ENCODE measurements around the gene NCKAP1. TPM values are rescaled to one million over a fixed set of nuclear protein-coding genes. Genes with fewer than 3 reads are reported as not detected.
"Not testable (repeated sequence)": the region's sequence is repeated elsewhere in the genome, so short reads cannot be mapped to it uniquely, and the experiment has no call there.

Gene NCKAP1
- polyA plus RNA-seq, 1 of the 3 experiments (the other 2 are of a cell fraction), result 64.0 TPM

- TF ChIP-seq EZH2phosphoT487 (IDR thresholded peaks at IDR 0.05; ENCODE audit: borderline replicate concordance, low read depth), result no peak
- TF ChIP-seq CTCF (IDR thresholded peaks at IDR 0.05), result no peak
- TF ChIP-seq MXI1 (IDR thresholded peaks at IDR 0.05; ENCODE audit: low read depth, low read length), result no peak
- no peak for TF ChIP-seq GABPA (IDR thresholded peaks at IDR 0.05; ENCODE audit: low read depth)
- no peak for TF ChIP-seq PBX3 (IDR thresholded peaks at IDR 0.05)
- TF ChIP-seq FOSL2 (IDR thresholded peaks at IDR 0.05; ENCODE audit: borderline replicate concordance, low read depth), result no peak
Observed at GRCh38 chr2:182893666-182894065, 144.6 kb downstream of the NCKAP1 start (continued).

GRCh38 chr2:182893035-182893434 is 145.2 kb downstream of the NCKAP1 start:
- H3K79me2 ChIP-seq (ENCODE audit: insufficient read depth); H3K9me3 ChIP-seq; H3F3A ChIP-seq (replicated peaks; ENCODE audit: insufficient read depth); H3K4me3 ChIP-seq (ENCODE audit: low read depth in 2 of 2, low read length in 1 of 2); H3K9ac ChIP-seq; H3K27ac ChIP-seq (ENCODE audit: low read depth in 2 of 2, low read length in 1 of 2); H3K9me2 ChIP-seq; H3K4me1 ChIP-seq (ENCODE audit: control insufficient read depth in 1 of 2, insufficient read depth in 2 of 2, low read depth in 1 of 2, low read length in 1 of 2); DNase-seq; H3K27me3 ChIP-seq (ENCODE audit: insufficient read depth); H4K20me1 ChIP-seq (ENCODE audit: insufficient read depth); POLR2A ChIA-PET; H3K4me2 ChIP-seq; H3K36me3 ChIP-seq (replicated peaks in 1 of 2; ENCODE audit: control insufficient read depth in 1 of 2, insufficient read depth in 2 of 2, low read length in 1 of 2); H2AFZ ChIP-seq (ENCODE audit: low read depth): not testable (repeated sequence)
- WGBS (ENCODE audit: low lambda C conversion rate), result 96% methylated on average over 7 of the region's 7 CpGs
- CTCF ChIA-PET, result interaction anchor here (1.7 kb wide), 1 partner anchor 8 kb away, joined by 3 read pairs; no protein-coding TSS in a partner anchor

- no peak for DNase-seq
- Histone ChIP-seq H3K36me3 (replicated peaks in 1 of 2; ENCODE audit: control insufficient read depth in 1 of 2, insufficient read depth in 2 of 2, low read length in 1 of 2) (no peaks in the 10 kb centered on the region), H2AFZ (ENCODE audit: low read depth) (no peak overlapping the region; the same call in 1 of the 2 replicates), H3K4me2 (no peak overlapping the region), H3K27me3 (ENCODE audit: insufficient read depth) (no peaks in the 10 kb centered on the region), H4K20me1 (ENCODE audit: insufficient read depth) (no peaks in the 10 kb centered on the region), H3K9me3 (no peaks in the 10 kb centered on the region; the same call in 1 of the 2 replicates), H3F3A (replicated peaks; ENCODE audit: insufficient read depth) (no peaks in the 10 kb centered on the region), H3K9ac (no peak overlapping the region), H3K27ac (ENCODE audit: low read depth in 2 of 2, low read length in 1 of 2) (no peak overlapping the region), H3K4me1 (ENCODE audit: control insufficient read depth in 1 of 2, insufficient read depth in 2 of 2, low read depth in 1 of 2, low read length in 1 of 2) (peaks cover 0 to 10% of the 10 kb centered on the region in 2 experiments; a peak in 1 of 4 replicates), H3K9me2 (no peaks in the 10 kb centered on the region), H3K4me3 (ENCODE audit: low read depth in 2 of 2, low read length in 1 of 2) (no peak overlapping the region), H3K79me2 (ENCODE audit: insufficient read depth) (no peaks in the 10 kb centered on the region)
- CTCF ChIA-PET, result interaction anchor here (1.1 to 1.7 kb wide), 3 partner anchors 9 to 24 kb away, joined by 3 to 5 read pairs (median 5); no protein-coding TSS in a partner anchor
- 65% methylated on average over 4 of the region's 4 CpGs for WGBS (ENCODE audit: low lambda C conversion rate)
- POLR2A ChIA-PET, result no interaction called here
- no peak for TF ChIP-seq MXI1 (IDR thresholded peaks at IDR 0.05; ENCODE audit: low read depth, low read length)
- no peak for TF ChIP-seq NFIC (IDR thresholded peaks at IDR 0.05; ENCODE audit: borderline replicate concordance)
- no peak for TF ChIP-seq FOXM1 (IDR thresholded peaks at IDR 0.05; ENCODE audit: low read depth)
- TF ChIP-seq REST (IDR thresholded peaks at IDR 0.05; ENCODE audit: low read depth, low read length), result no peak
- TF ChIP-seq RAD21 (IDR thresholded peaks at IDR 0.05; ENCODE audit: low read length), result no peak
- TF ChIP-seq FOXJ3 (CRISPR knock-in tag; IDR thresholded peaks at IDR 0.05), result no peak
- TF ChIP-seq RFX5 (IDR thresholded peaks at IDR 0.05; ENCODE audit: low read length), result no peak
- TF ChIP-seq USF2 (IDR thresholded peaks at IDR 0.05; ENCODE audit: borderline replicate concordance, low read depth, low read length), result no peak
- TF ChIP-seq YY1 (IDR thresholded peaks at IDR 0.05; ENCODE audit: low read depth), result no peak
- TF ChIP-seq NRF1 (IDR thresholded peaks at IDR 0.05; ENCODE audit: low read depth, low read length), result no peak
- TF ChIP-seq TCF12 (IDR thresholded peaks at IDR 0.05), result no peak
- TF ChIP-seq CHD2 (IDR thresholded peaks at IDR 0.05; ENCODE audit: low read length, partially characterized antibody), result no peak
Observed at GRCh38 chr2:182891611-182892010, 146.6 kb downstream of the NCKAP1 start.

Measured in SK-N-SH (cell line).